Measurements from ENCODE around the gene HEXIM1.

Gene HEXIM1

DNA sequence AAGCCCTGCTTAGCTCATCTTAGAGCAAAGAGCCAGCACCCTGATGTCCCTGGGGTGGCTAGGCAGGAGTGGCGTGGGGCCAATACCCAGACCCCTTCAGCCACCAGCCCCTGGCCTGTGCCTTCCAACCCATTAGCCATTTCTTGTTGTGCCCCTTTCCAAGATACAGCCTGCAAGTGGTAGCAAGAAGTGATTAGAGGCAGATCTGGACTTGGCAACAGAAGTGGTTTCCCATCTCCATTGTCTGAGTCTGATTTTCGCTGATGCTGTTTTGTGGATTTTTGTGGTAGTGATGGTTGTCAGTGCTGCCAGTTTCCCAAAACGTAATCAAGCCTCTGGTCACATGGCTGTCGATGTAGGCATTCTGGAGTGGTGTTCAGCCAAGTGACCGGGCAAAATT, 41.7 kb upstream of the HEXIM1 start:
- H3K9ac ChIP-seq (ENCODE audit: low read length), result no peak overlapping the region
- H3K4me3 ChIP-seq (ENCODE audit: low read depth in 1 of 2, low read length in 2 of 2), result no peak overlapping the region
- no peaks in the 10 kb centered on the region for H3K9me3 ChIP-seq (ENCODE audit: low read length)
- H3K4me1 ChIP-seq (ENCODE audit: insufficient read depth, low read length), result peaks cover 29% of the 10 kb centered on the region
- H3K27me3 ChIP-seq (ENCODE audit: control insufficient read depth in 1 of 2, insufficient read depth in 2 of 2, low read length in 2 of 2), result no peaks in the 10 kb centered on the region
- H3K27ac ChIP-seq (ENCODE audit: low read depth, low read length), result no peak overlapping the region
- H3K36me3 ChIP-seq (ENCODE audit: insufficient read depth, low read length), result peaks cover 73% of the 10 kb centered on the region

DNA sequence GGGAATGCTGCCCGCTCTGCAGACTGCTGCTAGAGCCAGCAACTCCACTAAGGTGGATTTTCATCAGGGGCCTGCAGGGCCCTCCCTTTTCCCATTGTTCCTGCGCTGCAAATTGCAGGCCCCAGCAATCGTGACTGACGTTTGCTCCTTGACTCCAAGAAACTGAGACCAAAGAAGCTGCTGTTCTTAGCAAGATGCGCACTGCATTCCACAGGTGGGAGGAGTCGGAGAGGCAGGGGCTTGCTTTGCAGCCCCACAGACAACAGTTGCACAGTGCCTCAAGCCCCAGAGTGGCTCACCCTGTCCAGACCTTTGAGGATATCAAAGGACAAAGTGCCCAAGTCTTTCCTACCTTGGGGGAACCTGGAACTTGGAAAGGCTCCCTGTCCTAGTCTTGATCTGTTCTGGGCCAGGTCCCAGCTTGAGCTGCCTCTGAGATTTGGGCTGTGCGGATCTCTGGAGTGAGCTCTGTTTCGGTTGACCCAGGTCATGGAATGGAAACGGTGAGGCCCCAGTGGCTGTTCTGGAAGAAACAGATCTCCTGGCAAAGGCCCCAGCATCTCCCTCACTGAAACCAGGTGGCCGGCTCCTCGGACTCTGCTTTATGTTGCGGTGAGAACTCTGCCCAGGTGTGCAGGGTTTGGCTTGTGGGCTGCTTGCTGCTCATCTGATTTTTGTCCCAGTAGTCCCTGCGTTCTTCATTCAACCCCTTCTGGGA, 40.8 kb upstream of the HEXIM1 start:
- H3K36me3 ChIP-seq (ENCODE audit: insufficient read depth, low read length), result peaks cover 72% of the 10 kb centered on the region
- H3K4me1 ChIP-seq (ENCODE audit: insufficient read depth, low read length), result peaks cover 34% of the 10 kb centered on the region
- H3K27me3 ChIP-seq (ENCODE audit: control insufficient read depth in 1 of 2, insufficient read depth in 2 of 2, low read length in 2 of 2), result no peaks in the 10 kb centered on the region
- H3K9ac ChIP-seq (ENCODE audit: low read length), result no peak overlapping the region
- no peak overlapping the region for H3K4me3 ChIP-seq (ENCODE audit: low read depth in 1 of 2, low read length in 2 of 2)
- peak overlapping the region; percentile 24 for H3K27ac ChIP-seq (ENCODE audit: low read depth, low read length)
- no peaks in the 10 kb centered on the region for H3K9me3 ChIP-seq (ENCODE audit: low read length)

DNA sequence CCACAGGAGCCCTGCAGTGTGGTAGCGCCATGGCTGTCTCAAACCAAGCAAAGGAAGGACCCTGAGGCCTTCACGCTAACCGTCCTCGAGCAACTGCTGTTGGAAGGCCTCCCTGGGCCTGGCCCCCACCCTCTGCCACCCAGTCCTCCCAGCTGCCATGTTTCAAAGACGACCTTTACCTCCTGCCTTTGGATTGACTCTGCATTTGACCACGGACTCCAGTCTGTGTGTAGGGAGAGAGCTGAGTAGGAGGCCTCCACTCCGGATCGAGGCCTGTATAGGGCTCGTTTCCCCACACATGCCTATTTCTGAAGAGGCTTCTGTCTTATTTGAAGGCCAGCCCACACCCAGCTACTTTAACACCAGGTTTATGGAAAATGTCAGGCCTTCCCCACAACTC, 40.2 kb upstream of the HEXIM1 start:
- Histone ChIP-seq H3K27ac (ENCODE audit: low read depth, low read length) (peak overlapping the region; percentile 24), H3K4me1 (ENCODE audit: insufficient read depth, low read length) (peaks cover 34% of the 10 kb centered on the region), H3K4me3 (ENCODE audit: low read depth in 1 of 2, low read length in 2 of 2) (no peak overlapping the region), H3K9me3 (ENCODE audit: low read length) (no peaks in the 10 kb centered on the region), H3K27me3 (ENCODE audit: control insufficient read depth in 1 of 2, insufficient read depth in 2 of 2, low read length in 2 of 2) (no peaks in the 10 kb centered on the region), H3K9ac (ENCODE audit: low read length) (no peak overlapping the region), H3K36me3 (ENCODE audit: insufficient read depth, low read length) (peaks cover 72% of the 10 kb centered on the region)

DNA sequence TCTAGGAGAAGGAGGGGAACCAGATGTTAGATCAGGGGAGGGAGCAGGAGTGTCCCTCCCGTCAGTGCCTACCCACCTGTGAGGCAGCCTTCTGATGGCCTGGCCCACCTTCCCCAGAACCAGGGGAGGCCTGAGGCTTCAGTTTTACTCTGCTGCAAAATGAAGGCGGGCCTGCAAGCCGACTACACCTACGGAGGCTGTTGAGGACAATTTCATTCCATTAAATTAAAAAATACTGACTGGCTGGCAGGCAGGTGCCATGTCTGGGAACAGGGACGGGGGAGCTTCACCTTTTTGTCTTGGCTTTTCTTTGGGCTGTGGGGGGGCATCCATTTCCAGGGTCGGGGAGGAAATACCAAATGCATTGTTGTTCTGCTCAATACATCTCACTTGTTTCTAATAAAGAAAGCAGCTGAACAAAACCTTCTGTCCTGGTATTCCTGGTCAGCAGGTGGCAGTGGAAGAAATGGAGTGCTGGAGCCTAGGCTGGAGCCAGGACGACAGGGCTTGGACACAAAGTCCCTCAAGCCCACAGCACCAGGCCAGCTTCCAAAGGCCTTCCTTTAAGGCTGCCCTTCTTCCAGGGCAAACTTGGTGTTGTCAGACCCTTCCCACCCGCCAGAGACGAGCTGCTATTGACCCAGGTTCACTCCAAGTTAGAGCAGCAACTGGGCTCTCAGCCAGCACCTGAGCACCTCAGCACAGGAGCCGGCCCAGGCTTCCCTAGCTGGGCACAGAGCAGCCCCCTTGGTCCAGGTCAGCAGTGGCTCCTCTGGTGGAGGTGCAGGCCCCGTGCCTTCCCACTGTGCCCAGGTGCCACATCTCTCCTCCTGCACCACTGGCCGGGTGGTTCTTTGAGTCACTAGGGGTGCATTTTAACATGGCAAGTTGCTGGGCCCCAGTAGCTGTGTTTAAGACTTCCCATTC, 39.4 kb upstream of the HEXIM1 start:
- H3K9ac ChIP-seq (ENCODE audit: low read length), result no peak overlapping the region
- no peaks in the 10 kb centered on the region for H3K27me3 ChIP-seq (ENCODE audit: control insufficient read depth in 1 of 2, insufficient read depth in 2 of 2, low read length in 2 of 2)
- no peak overlapping the region for H3K4me3 ChIP-seq (ENCODE audit: low read depth in 1 of 2, low read length in 2 of 2)
- peaks cover 34% of the 10 kb centered on the region for H3K4me1 ChIP-seq (ENCODE audit: insufficient read depth, low read length)
- peaks cover 72% of the 10 kb centered on the region for H3K36me3 ChIP-seq (ENCODE audit: insufficient read depth, low read length)
- peak overlapping the region; percentile 55 for H3K27ac ChIP-seq (ENCODE audit: low read depth, low read length)
- no peaks in the 10 kb centered on the region for H3K9me3 ChIP-seq (ENCODE audit: low read length)

DNA sequence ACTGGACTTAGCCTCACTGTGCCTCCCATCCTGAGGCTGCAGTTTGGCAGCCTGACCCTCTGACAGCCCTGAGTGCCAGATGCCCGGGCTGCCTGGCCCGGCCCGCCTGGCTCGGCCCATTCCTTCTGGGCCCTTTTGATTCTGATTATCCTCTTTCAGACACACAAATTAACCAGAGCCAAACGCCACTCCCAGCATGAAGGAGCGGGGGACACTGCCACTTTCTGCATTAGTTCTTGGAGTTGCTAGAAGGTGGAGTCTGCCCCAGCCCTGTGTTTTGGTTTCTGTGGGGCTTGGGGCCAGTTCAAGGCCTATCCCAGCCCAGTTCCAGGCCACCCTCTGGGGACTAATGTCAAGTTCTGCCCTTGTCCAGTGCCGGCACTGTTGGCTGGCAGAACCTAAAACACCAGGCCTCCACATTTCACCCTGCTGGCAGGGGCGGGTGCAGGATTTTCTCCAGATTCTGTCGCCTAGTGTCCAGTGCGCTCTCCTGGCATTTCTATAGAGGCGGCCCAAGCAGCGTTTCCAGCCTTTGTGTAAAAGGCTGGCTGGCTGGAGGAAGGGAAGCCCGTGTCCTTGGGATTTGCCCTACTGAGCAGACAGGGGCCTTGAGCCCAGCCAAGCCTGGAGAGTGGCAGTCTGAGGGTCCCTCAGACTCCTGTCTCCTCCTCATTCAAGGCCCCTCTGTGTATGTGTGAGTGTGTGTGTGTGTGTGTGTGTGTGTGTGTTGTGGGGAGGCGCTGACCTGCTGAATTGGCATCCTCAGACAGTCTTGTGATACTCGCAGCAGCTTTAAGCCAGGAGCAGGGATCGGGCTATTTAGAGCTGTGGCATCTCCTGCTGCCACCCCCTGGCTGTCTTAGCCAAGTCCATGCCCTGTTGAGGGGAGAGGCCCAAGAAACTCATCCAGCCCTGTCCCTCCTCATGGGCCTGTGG, 37.3 kb upstream of the HEXIM1 start:
- H3K4me1 ChIP-seq (ENCODE audit: insufficient read depth, low read length), result peaks cover 34% of the 10 kb centered on the region
- peaks cover 73% of the 10 kb centered on the region for H3K36me3 ChIP-seq (ENCODE audit: insufficient read depth, low read length)
- H3K4me3 ChIP-seq (ENCODE audit: low read depth in 1 of 2, low read length in 2 of 2), result no peak overlapping the region
- H3K9ac ChIP-seq (ENCODE audit: low read length), result peak overlapping the region; percentile 57
- peak overlapping the region; percentile 73 for H3K27ac ChIP-seq (ENCODE audit: low read depth, low read length)
- no peaks in the 10 kb centered on the region for H3K27me3 ChIP-seq (ENCODE audit: control insufficient read depth in 1 of 2, insufficient read depth in 2 of 2, low read length in 2 of 2)
- H3K9me3 ChIP-seq (ENCODE audit: low read length), result no peaks in the 10 kb centered on the region

DNA sequence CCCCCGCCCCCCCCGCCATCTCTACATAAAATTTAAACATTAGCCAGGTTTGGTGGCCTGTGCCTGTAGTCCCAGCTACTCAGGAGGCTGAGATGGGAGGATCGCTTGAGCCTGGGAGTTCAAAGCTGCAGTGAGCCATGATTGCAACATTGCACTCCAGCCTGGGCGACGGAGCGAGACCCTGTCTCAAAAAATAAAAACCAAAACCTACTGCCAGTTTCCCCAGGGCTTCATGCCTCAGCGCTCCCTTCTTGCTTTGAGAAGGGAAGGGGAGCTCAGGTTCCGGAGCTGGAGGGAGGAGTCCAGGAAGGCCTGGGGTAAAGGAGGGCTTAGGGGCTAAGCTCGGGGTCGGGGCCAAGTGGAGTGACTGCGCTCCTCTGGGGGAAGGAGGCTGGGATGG, 36.4 kb upstream of the HEXIM1 start:
- H3K36me3 ChIP-seq (ENCODE audit: insufficient read depth, low read length), result peaks cover 69% of the 10 kb centered on the region
- H3K9me3 ChIP-seq (ENCODE audit: low read length), result no peaks in the 10 kb centered on the region
- peaks cover 25% of the 10 kb centered on the region for H3K4me1 ChIP-seq (ENCODE audit: insufficient read depth, low read length)
- H3K9ac ChIP-seq (ENCODE audit: low read length), result no peak overlapping the region
- peak overlapping the region; percentile 73 for H3K27ac ChIP-seq (ENCODE audit: low read depth, low read length)
- no peak overlapping the region for H3K4me3 ChIP-seq (ENCODE audit: low read depth in 1 of 2, low read length in 2 of 2)
- no peaks in the 10 kb centered on the region for H3K27me3 ChIP-seq (ENCODE audit: control insufficient read depth in 1 of 2, insufficient read depth in 2 of 2, low read length in 2 of 2)

DNA sequence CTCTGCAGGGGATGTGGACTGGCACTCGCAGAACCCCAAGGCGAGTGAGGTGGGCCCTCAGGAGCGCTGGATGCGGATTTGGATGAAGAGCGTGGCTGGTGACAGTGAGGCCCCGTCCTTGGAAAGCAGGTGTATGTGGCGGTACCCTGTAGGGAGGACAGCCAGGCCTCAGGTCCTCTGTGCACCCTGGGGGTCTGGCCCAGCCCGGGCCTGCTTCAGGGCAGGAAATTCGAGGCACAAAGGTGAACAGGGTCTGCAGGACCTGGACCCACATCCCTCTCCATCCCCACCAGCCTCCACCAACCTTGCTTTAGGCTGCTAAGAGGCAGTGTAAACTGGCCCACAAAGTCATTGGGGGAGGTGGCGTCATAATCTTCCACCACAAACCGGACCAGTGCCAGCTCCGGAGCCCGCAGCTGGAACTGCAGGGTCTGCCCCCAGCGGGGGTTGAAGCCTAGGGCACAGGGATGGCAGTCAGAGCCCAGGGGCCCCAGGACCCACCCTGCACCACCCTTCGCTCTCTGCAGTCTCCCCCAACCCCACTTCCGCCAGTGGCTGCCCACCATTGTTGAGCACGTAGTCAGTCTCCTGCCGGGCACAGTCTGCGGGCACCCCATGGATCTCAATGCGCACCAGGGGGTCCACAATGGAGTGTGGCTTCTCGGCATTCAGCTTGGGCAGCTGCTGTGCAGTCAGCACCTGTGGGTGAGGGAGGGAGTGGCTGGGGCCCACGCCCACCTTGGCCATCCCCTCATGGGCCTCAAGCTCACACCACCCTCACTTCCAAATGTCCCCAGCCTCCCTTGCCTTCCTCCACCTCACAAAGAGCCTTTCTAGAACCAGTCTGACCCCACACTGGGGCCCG, 35.5 kb upstream of the HEXIM1 start:
- Histone ChIP-seq H3K4me3 (ENCODE audit: low read depth in 1 of 2, low read length in 2 of 2) (no peak overlapping the region), H3K27ac (ENCODE audit: low read depth, low read length) (peak overlapping the region; percentile 73), H3K4me1 (ENCODE audit: insufficient read depth, low read length) (peaks cover 24% of the 10 kb centered on the region), H3K9ac (ENCODE audit: low read length) (no peak overlapping the region), H3K36me3 (ENCODE audit: insufficient read depth, low read length) (peaks cover 66% of the 10 kb centered on the region), H3K27me3 (ENCODE audit: control insufficient read depth in 1 of 2, insufficient read depth in 2 of 2, low read length in 2 of 2) (no peaks in the 10 kb centered on the region), H3K9me3 (ENCODE audit: low read length) (no peaks in the 10 kb centered on the region)

DNA sequence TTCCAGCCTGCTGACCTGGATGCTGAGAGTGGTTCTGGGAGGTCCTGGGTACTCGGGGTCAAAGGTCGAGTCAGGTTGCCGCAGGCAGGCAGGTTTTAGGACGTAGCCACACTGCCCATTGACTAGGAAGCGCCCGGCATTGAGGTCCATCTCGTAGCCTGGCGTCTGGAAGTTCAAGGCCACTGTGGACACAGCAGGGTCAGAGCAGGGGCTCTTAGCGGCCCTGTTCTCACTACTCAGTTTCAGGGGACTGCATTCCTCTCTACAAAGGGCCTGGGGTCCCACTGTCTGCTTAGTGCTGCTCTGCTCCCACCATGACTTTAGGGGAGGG, 34.9 kb upstream of the HEXIM1 start:
- peaks cover 66% of the 10 kb centered on the region for H3K36me3 ChIP-seq (ENCODE audit: insufficient read depth, low read length)
- H3K4me3 ChIP-seq (ENCODE audit: low read depth in 1 of 2, low read length in 2 of 2), result no peak overlapping the region
- H3K9ac ChIP-seq (ENCODE audit: low read length), result no peak overlapping the region
- H3K27ac ChIP-seq (ENCODE audit: low read depth, low read length), result no peak overlapping the region
- peaks cover 24% of the 10 kb centered on the region for H3K4me1 ChIP-seq (ENCODE audit: insufficient read depth, low read length)
- H3K9me3 ChIP-seq (ENCODE audit: low read length), result no peaks in the 10 kb centered on the region
- H3K27me3 ChIP-seq (ENCODE audit: control insufficient read depth in 1 of 2, insufficient read depth in 2 of 2, low read length in 2 of 2), result no peaks in the 10 kb centered on the region

DNA sequence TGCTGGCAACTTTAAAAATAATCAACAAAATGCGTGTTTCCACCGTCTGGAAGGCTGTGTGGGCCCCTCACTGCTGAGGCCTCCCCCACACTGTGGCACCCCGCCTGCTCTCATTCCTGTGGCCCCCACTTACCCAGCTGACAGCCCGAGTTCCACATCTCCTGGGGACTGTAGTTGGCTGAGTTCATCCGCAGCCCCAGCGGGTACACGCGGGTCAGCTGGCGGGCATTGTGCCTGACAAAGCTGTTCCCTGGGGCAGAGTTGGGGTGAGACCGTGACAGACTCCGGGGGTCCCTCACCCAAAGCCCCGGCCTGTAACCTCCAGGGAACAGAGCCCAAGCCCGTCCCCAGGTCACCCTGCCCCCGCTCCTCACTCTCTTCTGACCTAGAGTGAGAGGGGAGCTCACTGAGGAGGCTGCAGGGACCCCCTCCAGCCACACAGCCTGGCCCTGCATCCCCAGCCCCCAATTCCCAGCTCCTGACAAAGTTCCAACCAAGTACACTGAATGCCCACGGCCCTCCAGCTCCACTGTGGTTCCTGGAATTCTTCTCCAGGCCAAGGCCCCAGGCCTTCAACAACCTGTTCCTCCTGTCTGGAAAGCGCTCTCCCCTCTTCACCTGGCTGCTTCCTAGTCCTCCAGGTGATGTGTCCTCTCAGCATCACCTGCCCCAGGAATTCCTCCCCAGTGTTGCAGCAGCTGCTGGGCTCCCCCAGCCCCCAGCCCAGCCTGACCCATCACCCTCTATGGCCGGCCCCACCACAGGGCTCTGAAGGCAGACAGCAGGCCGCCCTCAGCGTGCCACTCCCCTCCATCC, 34.0 kb upstream of the HEXIM1 start:
- Histone ChIP-seq H3K4me3 (ENCODE audit: low read depth in 1 of 2, low read length in 2 of 2) (no peak overlapping the region), H3K27me3 (ENCODE audit: control insufficient read depth in 1 of 2, insufficient read depth in 2 of 2, low read length in 2 of 2) (no peaks in the 10 kb centered on the region), H3K9me3 (ENCODE audit: low read length) (no peaks in the 10 kb centered on the region), H3K36me3 (ENCODE audit: insufficient read depth, low read length) (peaks cover 68% of the 10 kb centered on the region), H3K4me1 (ENCODE audit: insufficient read depth, low read length) (peaks cover 24% of the 10 kb centered on the region), H3K27ac (ENCODE audit: low read depth, low read length) (no peak overlapping the region), H3K9ac (ENCODE audit: low read length) (no peak overlapping the region)

DNA sequence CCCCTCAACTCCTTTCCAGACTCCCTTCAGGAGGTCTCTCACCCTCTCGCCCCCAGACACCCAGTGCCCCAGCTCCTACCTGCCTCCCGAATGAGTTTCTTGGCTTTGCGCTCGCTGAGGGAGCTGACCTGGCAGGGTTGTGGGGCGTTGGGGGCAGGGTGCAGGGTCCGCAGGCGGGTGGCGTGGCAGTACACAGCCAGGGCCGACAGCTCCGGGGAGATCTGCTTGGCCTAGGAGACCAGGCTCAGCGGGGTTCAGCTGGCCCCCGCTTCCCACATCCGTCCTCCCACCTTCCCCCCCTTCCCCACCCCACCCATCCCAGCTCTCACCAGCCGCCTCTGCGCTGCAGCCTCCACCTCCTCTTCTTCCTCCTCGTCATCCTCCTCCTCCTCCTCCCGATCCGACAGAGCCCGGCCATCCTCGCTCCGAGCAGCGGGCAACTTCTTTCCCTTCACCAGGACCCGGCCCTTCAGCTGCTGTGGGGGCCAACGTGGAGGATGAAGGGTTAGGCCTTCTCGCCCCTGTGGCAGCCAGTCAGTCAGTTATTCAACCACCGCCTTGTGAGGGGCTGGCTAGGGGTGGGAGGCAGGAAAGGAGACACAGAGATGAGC, 33.2 kb upstream of the HEXIM1 start:
- peaks cover 76% of the 10 kb centered on the region for H3K36me3 ChIP-seq (ENCODE audit: insufficient read depth, low read length)
- H3K27ac ChIP-seq (ENCODE audit: low read depth, low read length), result no peak overlapping the region
- no peaks in the 10 kb centered on the region for H3K27me3 ChIP-seq (ENCODE audit: control insufficient read depth in 1 of 2, insufficient read depth in 2 of 2, low read length in 2 of 2)
- H3K4me3 ChIP-seq (ENCODE audit: low read depth in 1 of 2, low read length in 2 of 2), result no peak overlapping the region
- no peaks in the 10 kb centered on the region for H3K9me3 ChIP-seq (ENCODE audit: low read length)
- H3K4me1 ChIP-seq (ENCODE audit: insufficient read depth, low read length), result peaks cover 24% of the 10 kb centered on the region
- no peak overlapping the region for H3K9ac ChIP-seq (ENCODE audit: low read length)

Data from muscle layer of colon (tissue), 2 donors.